IMR-90 (cell line): Measurements from ENCODE around the gene ZBED2. TPM values are rescaled to one million over a fixed set of nuclear protein-coding genes. Genes with fewer than 3 reads are reported as not detected.

Experiments
- ATAC-seq: fragments of 200-7000 bp; cut with Tn5 transposase; 2 replicates; pipeline ENCODE4 v1.9.1; 2020; ENCODE audit warnings: low read depth, mild to moderate bottlenecking, moderate library complexity
- BruUV-seq: library from RNA; stranded (reverse); fragments of 400-500 nt; replicated peaks from 2 replicates; lab custom pipeline; 2021; lab: Mats Ljungman, UMichigan
- CTCF ChIA-PET: fragments of 300-600 bp; formaldehyde crosslinking; extraction: SDS; loops from one replicate; lab custom pipeline; 2021; ENCODE audit warnings: antibody characterized with exemption; lab: Yijun Ruan, JAX
- POLR2A ChIA-PET: fragments of 300-600 bp; sonication (Branson Sonifier 250); formaldehyde crosslinking; loops from one replicate; lab custom pipeline; 2022; ENCODE audit warnings: antibody characterized with exemption; ENCODE audit not compliant: unreplicated experiment; lab: Charles Lee
- DNase-seq: peaks from one replicate; pipeline ENCODE4 v3.0.0; 2013
- H2AFZ ChIP-seq: replicated peaks from 2 replicates; pipeline ENCODE3; 2013; ENCODE audit warnings: low read length, mild to moderate bottlenecking; ENCODE audit not compliant: poor library complexity
- H2AK5ac ChIP-seq: 2 replicates; pipeline ENCODE4 v1.6.1; 2013; ENCODE audit warnings: low read depth, low read length, inconsistent platforms
- H2AK9ac ChIP-seq: replicated peaks from 2 replicates; pipeline ENCODE3; 2013; ENCODE audit warnings: mild to moderate bottlenecking, low read depth, low read length, moderate library complexity; ENCODE audit not compliant: poor library complexity
- H2BK120ac ChIP-seq: 2 replicates; pipeline ENCODE4 v1.6.1; 2013; ENCODE audit warnings: low read depth, low read length, inconsistent platforms
- H2BK15ac ChIP-seq: 3 replicates; pipeline ENCODE4 v1.6.1; 2013; ENCODE audit warnings: low read depth, low read length, inconsistent platforms
- H2BK20ac ChIP-seq: 2 replicates; pipeline ENCODE4 v1.6.1; 2013; ENCODE audit warnings: low read depth, mild to moderate bottlenecking, inconsistent platforms, low read length, moderate library complexity
- H2BK5ac ChIP-seq: 2 replicates; pipeline ENCODE4 v1.6.1; 2013; ENCODE audit warnings: mild to moderate bottlenecking, low read depth, low read length, inconsistent platforms; ENCODE audit not compliant: poor library complexity, severe bottlenecking
- H3K14ac ChIP-seq: replicated peaks from 2 replicates; pipeline ENCODE4 v1.6.1; 2013; ENCODE audit warnings: low read depth, low read length, inconsistent platforms
- H3K18ac ChIP-seq: 2 replicates; pipeline ENCODE4 v1.6.1; 2013; ENCODE audit warnings: low read depth, low read length, control low read depth
- H3K23ac ChIP-seq: 2 replicates; pipeline ENCODE4 v1.6.1; 2013; ENCODE audit warnings: low read depth, low read length, inconsistent platforms
- H3K27ac ChIP-seq: 2 replicates; pipeline ENCODE4 v1.5.1; 2013; ENCODE audit warnings: mild to moderate bottlenecking, control low read depth, low read length; ENCODE audit not compliant: insufficient read depth
- H3K27me3 ChIP-seq: 2 replicates; pipeline ENCODE4 v1.6.1; 2013; ENCODE audit warnings: low read length; ENCODE audit not compliant: control insufficient read depth, insufficient read depth
- H3K36me3 ChIP-seq: 2 replicates; pipeline ENCODE4 v1.6.1; 2013; ENCODE audit warnings: low read length, mixed read lengths; ENCODE audit not compliant: control insufficient read depth, insufficient read depth
- H3K4ac ChIP-seq: 2 replicates; pipeline ENCODE4 v1.6.1; 2013; ENCODE audit warnings: low read depth, low read length, inconsistent platforms
- H3K4me1 ChIP-seq: 2 replicates; pipeline ENCODE4 v1.6.1; 2013; ENCODE audit warnings: low read length, mixed read lengths; ENCODE audit not compliant: control insufficient read depth, insufficient read depth
- H3K4me2 ChIP-seq: 2 replicates; pipeline ENCODE4 v1.6.1; 2013; ENCODE audit warnings: low read depth, mild to moderate bottlenecking, control low read depth, low read length, moderate library complexity
- H3K4me3 ChIP-seq: 2 replicates; pipeline ENCODE4 v1.5.1; 2013; ENCODE audit warnings: low read depth, mild to moderate bottlenecking, control low read depth, low read length, moderate library complexity; ENCODE audit not compliant: insufficient read depth
- H3K56ac ChIP-seq: 2 replicates; pipeline ENCODE4 v1.6.1; 2013; ENCODE audit warnings: low read length, inconsistent platforms; ENCODE audit not compliant: insufficient read depth; ENCODE audit errors: extremely low read depth
- H3K79me1 ChIP-seq, 2 experiments: 2 replicates each; pipeline ENCODE4 v1.6.1; 2013; ENCODE audit warnings: low read length in 2 of 2, inconsistent platforms in 1 of 2, low read depth in 1 of 2
- H3K9ac ChIP-seq: 2 replicates; pipeline ENCODE4 v1.6.1; 2013; ENCODE audit warnings: low read depth, low read length, control low read depth
- H3K9me1 ChIP-seq: 2 replicates; pipeline ENCODE4 v1.6.1; 2013; ENCODE audit warnings: low read length, inconsistent platforms; ENCODE audit not compliant: insufficient read depth
- H3K9me3 ChIP-seq: 2 replicates; pipeline ENCODE4 v1.6.1; 2013; ENCODE audit warnings: low read length; ENCODE audit not compliant: control insufficient read depth, insufficient read depth
- H4K20me1 ChIP-seq: 2 replicates; pipeline ENCODE4 v1.6.1; 2013; ENCODE audit warnings: low read length, inconsistent platforms; ENCODE audit not compliant: insufficient read depth
- H4K5ac ChIP-seq: 2 replicates; pipeline ENCODE4 v1.6.1; 2013; ENCODE audit warnings: mild to moderate bottlenecking, low read depth, low read length, control low read depth
- H4K8ac ChIP-seq, 2 experiments: 2 replicates each; pipeline ENCODE4 v1.6.1; 2013; ENCODE audit warnings: low read depth in 2 of 2, low read length in 2 of 2, control low read depth in 1 of 2, inconsistent platforms in 1 of 2
- H4K91ac ChIP-seq: 2 replicates; pipeline ENCODE4 v1.6.1; 2013; ENCODE audit warnings: low read depth, low read length, inconsistent platforms; ENCODE audit not compliant: insufficient read depth
- BHLHE40 ChIP-seq: fragments of 150-350 bp; IDR thresholded peaks from 2 replicates; pipeline ENCODE4 v1.6.1; 2016; ENCODE audit warnings: mild to moderate bottlenecking, low read depth, low read length
- CEBPB ChIP-seq: IDR thresholded peaks from 2 replicates; pipeline ENCODE4 v1.6.1; 2012; ENCODE audit warnings: low read depth, low read length, improper control_type of control experiment
- CHD1 ChIP-seq: IDR thresholded peaks from 2 replicates; pipeline ENCODE4 v1.6.1; 2012; ENCODE audit warnings: low read depth, low read length, improper control_type of control experiment
- ELK1 ChIP-seq: fragments of 150-350 bp; IDR thresholded peaks from 2 replicates; pipeline ENCODE4 v1.6.1; 2016; ENCODE audit warnings: low read depth, mild to moderate bottlenecking, low read length, moderate library complexity, borderline replicate concordance
- FOS ChIP-seq: fragments of 150-350 bp; IDR thresholded peaks from 2 replicates; pipeline ENCODE4 v1.6.1; 2016; ENCODE audit warnings: low read depth, low read length
- POLR2A ChIP-seq: IDR thresholded peaks from 2 replicates; pipeline ENCODE4 v1.6.1; 2012; ENCODE audit warnings: mild to moderate bottlenecking, low read depth, low read length
- RAD21 ChIP-seq: IDR thresholded peaks from 2 replicates; pipeline ENCODE4 v1.6.1; 2012; ENCODE audit warnings: low read length, improper control_type of control experiment
- RFX5 ChIP-seq: IDR thresholded peaks from 2 replicates; pipeline ENCODE4 v1.8.0; 2012; ENCODE audit warnings: low read depth, mild to moderate bottlenecking, low read length, moderate library complexity
- USF2 ChIP-seq: fragments of 150-350 bp; IDR thresholded peaks from 2 replicates; pipeline ENCODE4 v1.6.1; 2017; ENCODE audit warnings: mild to moderate bottlenecking, antibody characterized with exemption, low read length, low read depth
- WGBS, 2 experiments: methylation state at CpG; one replicate each; pipeline versions ENCODE4 v1.1.5 to v1.1.7; 2013; ENCODE audit warnings: missing lambda C conversion rate in 2 of 2; ENCODE audit not compliant: insufficient read length in 1 of 2; ENCODE audit errors: extremely low coverage in 2 of 2; 5-methylcytosine and 5-hydroxymethylcytosine counted together
- dilution Hi-C: fragments of 300-500 bp; cut with HindIII; formaldehyde crosslinking; loops from one replicate; pipeline ENCODE4 v1.14.3; 2018; ENCODE audit warnings: low sequenced_read_pairs; ENCODE audit not compliant: unreplicated experiment
- in situ Hi-C: fragments of 300-500 bp; cut with MboI; formaldehyde crosslinking; loops from 3 replicates; pipeline ENCODE4 v1.14.3; 2019; ENCODE audit warnings: low sequenced_read_pairs, inconsistent platforms, mixed read lengths
- intact Hi-C: fragments of 100-400 bp; cut with micrococcal nuclease; formaldehyde crosslinking; loops from 2 replicates; pipeline ENCODE4 v1.10.0; 2022
- polyA plus RNA-seq, 3 experiments: library from polyadenylated mRNA; depleted of rRNA; stranded (reverse); fragments of >200 nt; gene quantifications; 2 replicates each; pipeline ENCODE4 v1.2.3, GENCODE V29; 2012; ENCODE audit warnings: low replicate concordance in 1 of 3
- total RNA-seq: library from RNA; depleted of rRNA; stranded (reverse); fragments of >200 nt; gene quantifications from 2 replicates; pipeline ENCODE4 v1.2.3, GENCODE V29; 2012

Gene ZBED2
- total and polyA plus RNA-seq, 2 of the 4 experiments (the other 2 are of a cell fraction), result 0.51 to 0.72 TPM

- Histone ChIP-seq H2BK5ac (peak overlapping the region; percentile 55), H2BK120ac (peak overlapping the region; percentile 62), H3K18ac (peak overlapping the region; percentile 24; the same call in 1 of the 2 replicates), H2AFZ (no peak overlapping the region), H2BK20ac (peak overlapping the region; percentile 70), H3K4me3 (no peak overlapping the region), H2BK15ac (peak overlapping the region; percentile 77; the same call in 2 of the 3 replicates), H3K4ac (peak overlapping the region; percentile 71), H3K14ac (peak overlapping the region; percentile 43; the same call in 1 of the 2 replicates), H4K20me1 (no peaks in the 10 kb centered on the region), H3K36me3 (no peaks in the 10 kb centered on the region), H3K79me1 (no peaks in the 10 kb centered on the region), H3K9me3 (no peaks in the 10 kb centered on the region), H3K4me2 (no peak overlapping the region), H3K23ac (no peak overlapping the region), H4K8ac (peak overlapping the region in 1 of 2 experiments; percentile 2; a peak in 1 of 4 replicates), H4K5ac (peak overlapping the region; percentile 15; the same call in 1 of the 2 replicates), H3K27me3 (no peaks in the 10 kb centered on the region), H4K91ac (peak overlapping the region; percentile 51; the same call in 1 of the 2 replicates), H3K4me1 (peaks cover 5% of the 10 kb centered on the region), H2AK5ac (peak overlapping the region; percentile 71), H2AK9ac (no peak overlapping the region), H3K27ac (no peak overlapping the region), H3K56ac (no peak overlapping the region), H3K9ac (no peak overlapping the region), H3K9me1 (no peaks in the 10 kb centered on the region)
- DNase-seq (no peak), ATAC-seq (peak; percentile 36)
- intact Hi-C loops, result no loop called here
- CTCF ChIA-PET, result no interaction called here
- no CpG with 5 or more reads among the region's 2 CpGs for WGBS, 2 experiments
- in situ Hi-C loops, result loop anchor here (25.0 kb wide), 2 partner anchors 281 to 381 kb away; partner anchors contain the start of gene PHLDB2
- no TSS peak for BruUV-seq
- dilution Hi-C loops, result no loop called here
- TF ChIP-seq POLR2A (no peak), FOS (no peak), BHLHE40 (no peak), CEBPB (no peak), RAD21 (no peak), ELK1 (no peak), CHD1 (no peak), USF2 (no peak), RFX5 (no peak)
- POLR2A ChIA-PET, result no interaction called here
These were observed 13.6 kb downstream of the ZBED2 start for GRCh38 chr3:111581403-111582119.
